ENCODE data around the gene DOCK1. TPM values are rescaled to one million over a fixed set of nuclear protein-coding genes. Genes with fewer than 3 reads are reported as not detected.

DOCK1 gene
- polyA plus RNA-seq, 1 of the 3 experiments (the other 2 are of a cell fraction) = 15.5 TPM

- TF ChIP-seq GABPA (IDR thresholded peaks at IDR 0.05; ENCODE audit: low read depth) = no peak
- TF ChIP-seq, protein P1, sequence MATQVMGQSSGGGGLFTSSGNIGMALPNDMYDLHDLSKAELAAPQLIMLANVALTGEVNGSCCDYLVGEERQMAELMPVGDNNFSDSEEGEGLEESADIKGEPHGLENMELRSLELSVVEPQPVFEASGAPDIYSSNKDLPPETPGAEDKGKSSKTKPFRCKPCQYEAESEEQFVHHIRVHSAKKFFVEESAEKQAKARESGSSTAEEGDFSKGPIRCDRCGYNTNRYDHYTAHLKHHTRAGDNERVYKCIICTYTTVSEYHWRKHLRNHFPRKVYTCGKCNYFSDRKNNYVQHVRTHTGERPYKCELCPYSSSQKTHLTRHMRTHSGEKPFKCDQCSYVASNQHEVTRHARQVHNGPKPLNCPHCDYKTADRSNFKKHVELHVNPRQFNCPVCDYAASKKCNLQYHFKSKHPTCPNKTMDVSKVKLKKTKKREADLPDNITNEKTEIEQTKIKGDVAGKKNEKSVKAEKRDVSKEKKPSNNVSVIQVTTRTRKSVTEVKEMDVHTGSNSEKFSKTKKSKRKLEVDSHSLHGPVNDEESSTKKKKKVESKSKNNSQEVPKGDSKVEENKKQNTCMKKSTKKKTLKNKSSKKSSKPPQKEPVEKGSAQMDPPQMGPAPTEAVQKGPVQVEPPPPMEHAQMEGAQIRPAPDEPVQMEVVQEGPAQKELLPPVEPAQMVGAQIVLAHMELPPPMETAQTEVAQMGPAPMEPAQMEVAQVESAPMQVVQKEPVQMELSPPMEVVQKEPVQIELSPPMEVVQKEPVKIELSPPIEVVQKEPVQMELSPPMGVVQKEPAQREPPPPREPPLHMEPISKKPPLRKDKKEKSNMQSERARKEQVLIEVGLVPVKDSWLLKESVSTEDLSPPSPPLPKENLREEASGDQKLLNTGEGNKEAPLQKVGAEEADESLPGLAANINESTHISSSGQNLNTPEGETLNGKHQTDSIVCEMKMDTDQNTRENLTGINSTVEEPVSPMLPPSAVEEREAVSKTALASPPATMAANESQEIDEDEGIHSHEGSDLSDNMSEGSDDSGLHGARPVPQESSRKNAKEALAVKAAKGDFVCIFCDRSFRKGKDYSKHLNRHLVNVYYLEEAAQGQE (IDR thresholded peaks at IDR 0.05; ENCODE audit: low read depth, low read length) = no peak
- no peak for TF ChIP-seq JUND (IDR thresholded peaks at IDR 0.05)
- no peak for TF ChIP-seq RFX5 (IDR thresholded peaks at IDR 0.05; ENCODE audit: low read length)
- TF ChIP-seq NFIC (IDR thresholded peaks at IDR 0.05; ENCODE audit: borderline replicate concordance) = no peak
- no peaks in the 10 kb centered on the region for H3K9me3 ChIP-seq
- H4K20me1 ChIP-seq (ENCODE audit: insufficient read depth) = no peaks in the 10 kb centered on the region
- no peak for DNase-seq
- no peaks in the 10 kb centered on the region for H3K9me2 ChIP-seq
- no peaks in the 10 kb centered on the region for H3K36me3 ChIP-seq (replicated peaks in 1 of 2; ENCODE audit: control insufficient read depth in 1 of 2, insufficient read depth in 2 of 2, low read length in 1 of 2)
- WGBS (ENCODE audit: low lambda C conversion rate) = 86% methylated on average over 9 of the region's 9 CpGs
- no peak overlapping the region for H2AFZ ChIP-seq (ENCODE audit: low read depth)
- H3K27me3 ChIP-seq (ENCODE audit: insufficient read depth) = no peaks in the 10 kb centered on the region
- CTCF ChIA-PET = no interaction called here
- no peaks in the 10 kb centered on the region for H3K79me2 ChIP-seq (ENCODE audit: insufficient read depth)
- H3K4me1 ChIP-seq (ENCODE audit: control insufficient read depth in 1 of 2, insufficient read depth in 2 of 2, low read depth in 1 of 2, low read length in 1 of 2) = no peaks in the 10 kb centered on the region; a peak in 2 of 4 replicates
- H3F3A ChIP-seq (replicated peaks; ENCODE audit: insufficient read depth) = no peaks in the 10 kb centered on the region
- H3K27ac ChIP-seq (ENCODE audit: low read depth in 2 of 2, low read length in 1 of 2) = no peak overlapping the region
- no peak overlapping the region for H3K4me2 ChIP-seq
- POLR2A ChIA-PET = no interaction called here
- H3K4me3 ChIP-seq (ENCODE audit: low read depth in 2 of 2, low read length in 1 of 2) = no peak overlapping the region
- no peak overlapping the region for H3K9ac ChIP-seq
Observed at GRCh38 chr10:127320176-127320575, 414.9 kb downstream of the DOCK1 start.

- H3K4me2 ChIP-seq = no peak overlapping the region
- no peaks in the 10 kb centered on the region for H4K20me1 ChIP-seq (ENCODE audit: insufficient read depth)
- no peak for TF ChIP-seq SMC3 (IDR thresholded peaks at IDR 0.05; ENCODE audit: low read depth, low read length)
- TF ChIP-seq MXI1 (IDR thresholded peaks at IDR 0.05; ENCODE audit: low read depth, low read length) = no peak
- TF ChIP-seq, protein P2, sequence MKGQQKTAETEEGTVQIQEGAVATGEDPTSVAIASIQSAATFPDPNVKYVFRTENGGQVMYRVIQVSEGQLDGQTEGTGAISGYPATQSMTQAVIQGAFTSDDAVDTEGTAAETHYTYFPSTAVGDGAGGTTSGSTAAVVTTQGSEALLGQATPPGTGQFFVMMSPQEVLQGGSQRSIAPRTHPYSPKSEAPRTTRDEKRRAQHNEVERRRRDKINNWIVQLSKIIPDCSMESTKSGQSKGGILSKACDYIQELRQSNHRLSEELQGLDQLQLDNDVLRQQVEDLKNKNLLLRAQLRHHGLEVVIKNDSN (IDR thresholded peaks at IDR 0.05; ENCODE audit: borderline replicate concordance, low read depth) = no peak
- TF ChIP-seq CHD2 (IDR thresholded peaks at IDR 0.05; ENCODE audit: low read length, partially characterized antibody) = no peak
- TF ChIP-seq, protein P1 (IDR thresholded peaks at IDR 0.05; ENCODE audit: low read depth, low read length) = no peak
- TF ChIP-seq ZBTB33 (IDR thresholded peaks at IDR 0.05; ENCODE audit: borderline replicate concordance, low read depth) = no peak
- TF ChIP-seq NFIC (IDR thresholded peaks at IDR 0.05; ENCODE audit: borderline replicate concordance) = no peak
- no peak for TF ChIP-seq GABPA (IDR thresholded peaks at IDR 0.05; ENCODE audit: low read depth)
- TF ChIP-seq RFX5 (IDR thresholded peaks at IDR 0.05; ENCODE audit: low read length) = no peak
- TF ChIP-seq, protein P3, sequence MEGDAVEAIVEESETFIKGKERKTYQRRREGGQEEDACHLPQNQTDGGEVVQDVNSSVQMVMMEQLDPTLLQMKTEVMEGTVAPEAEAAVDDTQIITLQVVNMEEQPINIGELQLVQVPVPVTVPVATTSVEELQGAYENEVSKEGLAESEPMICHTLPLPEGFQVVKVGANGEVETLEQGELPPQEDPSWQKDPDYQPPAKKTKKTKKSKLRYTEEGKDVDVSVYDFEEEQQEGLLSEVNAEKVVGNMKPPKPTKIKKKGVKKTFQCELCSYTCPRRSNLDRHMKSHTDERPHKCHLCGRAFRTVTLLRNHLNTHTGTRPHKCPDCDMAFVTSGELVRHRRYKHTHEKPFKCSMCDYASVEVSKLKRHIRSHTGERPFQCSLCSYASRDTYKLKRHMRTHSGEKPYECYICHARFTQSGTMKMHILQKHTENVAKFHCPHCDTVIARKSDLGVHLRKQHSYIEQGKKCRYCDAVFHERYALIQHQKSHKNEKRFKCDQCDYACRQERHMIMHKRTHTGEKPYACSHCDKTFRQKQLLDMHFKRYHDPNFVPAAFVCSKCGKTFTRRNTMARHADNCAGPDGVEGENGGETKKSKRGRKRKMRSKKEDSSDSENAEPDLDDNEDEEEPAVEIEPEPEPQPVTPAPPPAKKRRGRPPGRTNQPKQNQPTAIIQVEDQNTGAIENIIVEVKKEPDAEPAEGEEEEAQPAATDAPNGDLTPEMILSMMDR (IDR thresholded peaks at IDR 0.05) = no peak
- POLR2A ChIA-PET = no interaction called here
- H3K27ac ChIP-seq (ENCODE audit: low read depth in 2 of 2, low read length in 1 of 2) = no peak overlapping the region
- no peaks in the 10 kb centered on the region for H3K27me3 ChIP-seq (ENCODE audit: insufficient read depth)
- CTCF ChIA-PET = interaction anchor here (1.5 kb wide), 1 partner anchor 11 kb away, joined by 3 read pairs; no protein-coding TSS in a partner anchor
- H3K4me3 ChIP-seq (ENCODE audit: low read depth in 2 of 2, low read length in 1 of 2) = no peak overlapping the region
- no peaks in the 10 kb centered on the region for H3K9me2 ChIP-seq
- H3K79me2 ChIP-seq (ENCODE audit: insufficient read depth) = no peaks in the 10 kb centered on the region
- no peaks in the 10 kb centered on the region for H3K9me3 ChIP-seq
- H3K9ac ChIP-seq = no peak overlapping the region
- H3F3A ChIP-seq (replicated peaks; ENCODE audit: insufficient read depth) = no peaks in the 10 kb centered on the region
- WGBS (ENCODE audit: low lambda C conversion rate) = 92% methylated on average over 1 of the region's 1 CpG
- DNase-seq = no peak
- H3K36me3 ChIP-seq (replicated peaks in 1 of 2; ENCODE audit: control insufficient read depth in 1 of 2, insufficient read depth in 2 of 2, low read length in 1 of 2) = no peaks in the 10 kb centered on the region
- no peak overlapping the region for H2AFZ ChIP-seq (ENCODE audit: low read depth)
- no peaks in the 10 kb centered on the region; a peak in 2 of 4 replicates for H3K4me1 ChIP-seq (ENCODE audit: control insufficient read depth in 1 of 2, insufficient read depth in 2 of 2, low read depth in 1 of 2, low read length in 1 of 2)
Observed at GRCh38 chr10:127322286-127322685, 417.1 kb downstream of the DOCK1 start.

Measured in SK-N-SH (cell line).